ENCODE measurements around the gene CMTM1.

DNA sequence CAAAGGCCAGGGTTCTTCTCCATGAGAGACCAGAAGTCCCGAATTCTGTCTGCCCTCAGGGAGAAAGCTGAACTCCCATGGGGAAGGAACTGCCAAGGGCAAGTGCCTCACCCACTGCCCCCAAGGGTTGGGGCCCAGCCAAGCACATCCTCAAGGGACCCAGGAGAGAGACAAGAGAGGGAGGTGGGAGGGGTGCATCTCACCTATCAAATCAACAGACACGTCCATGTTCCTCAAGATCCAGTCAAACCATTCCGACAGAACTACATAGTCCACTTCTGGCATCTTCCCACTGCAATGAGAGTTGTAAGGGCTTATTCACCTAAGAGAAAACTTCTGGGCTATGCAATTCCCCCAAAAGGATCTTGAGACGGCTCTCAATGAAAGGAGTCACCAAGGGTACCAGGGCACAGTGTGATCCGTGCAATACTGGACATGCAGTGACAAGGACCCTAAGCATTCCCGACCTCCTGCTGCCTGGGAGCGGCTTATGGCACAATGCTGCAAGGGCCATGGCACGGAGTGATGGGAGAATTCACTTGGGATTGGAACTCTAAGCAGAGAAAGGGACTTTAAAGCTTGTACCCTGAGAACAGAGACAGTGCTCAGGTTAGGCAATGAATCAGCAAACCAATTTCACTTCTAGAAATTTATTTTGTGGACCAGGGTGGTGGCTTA lies 48.5 kb upstream of the CMTM1 start:
- no peak for TF ChIP-seq CTCF (IDR thresholded peaks at IDR 0.05; ENCODE audit: low read depth, low read length, poor library complexity, severe bottlenecking)
- TF ChIP-seq EZH2phosphoT487 (IDR thresholded peaks at IDR 0.05; ENCODE audit: borderline replicate concordance, low read length) = no peak
